Astrocyte (in vitro differentiated cells and primary cell): Measurements from ENCODE around the gene UBQLN4. TPM values are rescaled to one million over a fixed set of nuclear protein-coding genes. Genes with fewer than 3 reads are reported as not detected.
A peak's percentile ranks its signal among the peaks of the same experiment; 100 is the strongest.

Source experiments
- DNase-seq: peaks from one replicate; pipeline ENCODE4 v3.0.0-alpha.2; 2010; ENCODE audit warnings: low read depth
- FAIRE-seq: peaks from 2 replicates; lab custom pipeline; 2011; peaks lifted over from hg19 to GRCh38; lab: Jason Lieb, UNC
- H2AFZ ChIP-seq: 2 replicates; pipeline ENCODE4 v1.6.0; 2012; ENCODE audit warnings: low read depth, low read length, inconsistent platforms
- H3K27ac ChIP-seq: 2 replicates; pipeline ENCODE4 v1.5.1; 2011; ENCODE audit warnings: low read depth, low read length, inconsistent platforms
- H3K27me3 ChIP-seq: 2 replicates; pipeline ENCODE4 v1.6.0; 2011; ENCODE audit warnings: low read length, inconsistent platforms; ENCODE audit not compliant: insufficient read depth
- H3K36me3 ChIP-seq: 2 replicates; pipeline ENCODE4 v1.5.1; 2011; ENCODE audit warnings: low read length, inconsistent platforms; ENCODE audit not compliant: insufficient read depth
- H3K4me1 ChIP-seq: 2 replicates; pipeline ENCODE4 v1.5.1; 2011; ENCODE audit warnings: low read length, inconsistent platforms; ENCODE audit not compliant: insufficient read depth
- H3K4me2 ChIP-seq: 2 replicates; pipeline ENCODE4 v1.6.0; 2012; ENCODE audit warnings: low read length, inconsistent platforms
- H3K4me3 ChIP-seq: 2 replicates; pipeline ENCODE4 v1.5.1; 2011; ENCODE audit warnings: low read depth, mild to moderate bottlenecking, low read length, inconsistent platforms; ENCODE audit not compliant: insufficient read depth
- H3K79me2 ChIP-seq: 2 replicates; pipeline ENCODE4 v1.6.0; 2012; ENCODE audit warnings: mild to moderate bottlenecking, low read length, inconsistent platforms; ENCODE audit not compliant: insufficient read depth
- H3K9ac ChIP-seq: 2 replicates; pipeline ENCODE4 v1.6.0; 2012; ENCODE audit warnings: mild to moderate bottlenecking, low read length, inconsistent platforms
- H3K9me3 ChIP-seq: 2 replicates; pipeline ENCODE4 v1.5.1; 2012; ENCODE audit warnings: low read depth, mild to moderate bottlenecking, low read length, inconsistent platforms; ENCODE audit not compliant: insufficient read depth
- H4K20me1 ChIP-seq: 2 replicates; pipeline ENCODE4 v1.6.0; 2012; ENCODE audit warnings: low read length, inconsistent platforms; ENCODE audit not compliant: insufficient read depth
- H3K27ac Mint-ChIP-seq: one replicate; pipeline ENCODE4 v1.8.0; 2021; ENCODE audit warnings: mild to moderate bottlenecking, mixed read lengths; ENCODE audit not compliant: unreplicated experiment
- H3K27me3 Mint-ChIP-seq: one replicate; pipeline ENCODE4 v1.8.0; 2021; ENCODE audit warnings: low read depth, mixed read lengths; ENCODE audit not compliant: unreplicated experiment
- H3K36me3 Mint-ChIP-seq: one replicate; pipeline ENCODE4 v1.8.0; 2021; ENCODE audit warnings: low read depth, mixed read lengths; ENCODE audit not compliant: unreplicated experiment
- H3K4me1 Mint-ChIP-seq: one replicate; pipeline ENCODE4 v1.8.0; 2021; ENCODE audit warnings: low read depth, mixed read lengths; ENCODE audit not compliant: unreplicated experiment
- H3K4me3 Mint-ChIP-seq: one replicate; pipeline ENCODE4 v1.8.0; 2021; ENCODE audit warnings: mild to moderate bottlenecking, moderate library complexity, mixed read lengths; ENCODE audit not compliant: unreplicated experiment
- H3K9me3 Mint-ChIP-seq: one replicate; pipeline ENCODE4 v1.8.0; 2021; ENCODE audit warnings: mild to moderate bottlenecking, mixed read lengths; ENCODE audit not compliant: unreplicated experiment
- CTCF ChIP-seq: IDR thresholded peaks from 2 replicates; pipeline ENCODE4 v1.5.1; 2011; ENCODE audit warnings: low read depth, mild to moderate bottlenecking, inconsistent platforms, low read length, moderate library complexity; ENCODE audit not compliant: insufficient read depth
- EZH2 ChIP-seq: IDR thresholded peaks from 2 replicates; pipeline ENCODE4 v1.6.1; 2012; ENCODE audit warnings: mild to moderate bottlenecking, low read length, inconsistent platforms; ENCODE audit not compliant: insufficient read depth
- total RNA-seq: library from RNA; stranded (reverse); gene quantifications from 2 replicates; pipeline ENCODE4 v1.2.1, GENCODE V29; 2021

UBQLN4 gene
- total RNA-seq, 1 donor from 2014 or later = 40.0 TPM

GRCh38 chr1:156099282-156099681, 45.7 kb upstream of the UBQLN4 start:
- no peak overlapping the region for H3K9ac ChIP-seq
- H3K4me2 ChIP-seq = no peak overlapping the region
- H3K27ac Mint-ChIP-seq = no peak overlapping the region
- H3K36me3 Mint-ChIP-seq = peaks cover 25% of the 10 kb centered on the region
- H4K20me1 ChIP-seq = no peaks in the 10 kb centered on the region
- peaks cover 46% of the 10 kb centered on the region for H3K4me1 Mint-ChIP-seq
- no peaks in the 10 kb centered on the region for H3K27me3 Mint-ChIP-seq
- H3K4me3 Mint-ChIP-seq = no peak overlapping the region
- DNase-seq = no peak
- peaks cover 5% of the 10 kb centered on the region for H3K36me3 ChIP-seq
- no peaks in the 10 kb centered on the region for H3K9me3 ChIP-seq
- H3K79me2 ChIP-seq = peaks cover 28% of the 10 kb centered on the region
- TF ChIP-seq EZH2 (no peak), CTCF (no peak)
- H3K4me1 ChIP-seq = peaks cover 46% of the 10 kb centered on the region
- H2AFZ ChIP-seq = no peak overlapping the region
- no peak for FAIRE-seq
- no peaks in the 10 kb centered on the region for H3K9me3 Mint-ChIP-seq
- no peak overlapping the region for H3K27ac ChIP-seq
- H3K4me3 ChIP-seq = no peak overlapping the region
- H3K27me3 ChIP-seq = no peaks in the 10 kb centered on the region

GRCh38 chr1:156098784-156099183, 45.2 kb upstream of the UBQLN4 start:
- H3K4me1 Mint-ChIP-seq = peaks cover 42% of the 10 kb centered on the region
- H3K27me3 ChIP-seq = no peaks in the 10 kb centered on the region
- H3K27ac Mint-ChIP-seq = no peak overlapping the region
- FAIRE-seq (no peak), DNase-seq (no peak)
- no peak overlapping the region for H2AFZ ChIP-seq
- H3K36me3 ChIP-seq = peaks cover 5% of the 10 kb centered on the region
- H3K79me2 ChIP-seq = peaks cover 25% of the 10 kb centered on the region
- H3K4me2 ChIP-seq = no peak overlapping the region
- H3K9ac ChIP-seq = no peak overlapping the region
- H3K9me3 Mint-ChIP-seq = no peaks in the 10 kb centered on the region
- no peak overlapping the region for H3K27ac ChIP-seq
- TF ChIP-seq CTCF (no peak), EZH2 (no peak)
- no peaks in the 10 kb centered on the region for H3K27me3 Mint-ChIP-seq
- H4K20me1 ChIP-seq = peaks cover 1% of the 10 kb centered on the region
- H3K4me1 ChIP-seq = peaks cover 41% of the 10 kb centered on the region
- peaks cover 26% of the 10 kb centered on the region for H3K36me3 Mint-ChIP-seq
- no peak overlapping the region for H3K4me3 Mint-ChIP-seq
- H3K9me3 ChIP-seq = no peaks in the 10 kb centered on the region
- H3K4me3 ChIP-seq = no peak overlapping the region

GRCh38 chr1:156097499-156098178, 44.0 kb upstream of the UBQLN4 start:
- Histone ChIP-seq H3K4me2 (peak overlapping the region; percentile 62), H3K4me1 (peaks cover 30% of the 10 kb centered on the region), H3K27ac (peak overlapping the region; percentile 91), H3K36me3 (peaks cover 5% of the 10 kb centered on the region), H3K79me2 (peaks cover 22% of the 10 kb centered on the region), H3K4me3 (no peak overlapping the region), H4K20me1 (peaks cover 5% of the 10 kb centered on the region), H3K9me3 (no peaks in the 10 kb centered on the region), H3K27me3 (no peaks in the 10 kb centered on the region), H3K9ac (peak overlapping the region; percentile 80), H2AFZ (no peak overlapping the region)
- Mint-ChIP-seq H3K27me3 (no peaks in the 10 kb centered on the region), H3K27ac (peak overlapping the region; percentile 91), H3K4me1 (peaks cover 33% of the 10 kb centered on the region), H3K9me3 (no peaks in the 10 kb centered on the region), H3K36me3 (peaks cover 30% of the 10 kb centered on the region), H3K4me3 (no peak overlapping the region)
- no peak for DNase-seq
- no peak for FAIRE-seq
- TF ChIP-seq CTCF = no peak
- no peak for TF ChIP-seq EZH2
